Right lobe of liver (tissue), 6 donors: ENCODE results near the gene RFX8. TPM values are rescaled to one million over a fixed set of nuclear protein-coding genes. Genes with fewer than 3 reads are reported as not detected.

Experiments
- ATAC-seq, 4 donors: fragments of 200-7000 bp; cut with Tn5 transposase; one replicate each; pipeline ENCODE4 v1.9.1; 2020; ENCODE audit warnings: mild to moderate bottlenecking in 4 of 4, moderate library complexity in 4 of 4
- DNase-seq, 3 donors: peaks; one replicate each; pipeline ENCODE4 v3.0.0-alpha.2; 2020
- H3K27ac ChIP-seq, 3 donors: fragments of 200-600 bp; one replicate each; pipeline ENCODE4 v1.8.0; 2022
- H3K27me3 ChIP-seq, 2 donors: fragments of 200-600 bp; one replicate each; pipeline ENCODE4 v1.8.0; 2022
- H3K36me3 ChIP-seq, 4 donors: fragments of 200-600 bp; sonication (generic) in 1 of 4; one replicate each; pipeline versions ENCODE4 v1.5.1 to v1.8.0; 2017 to 2022; ENCODE audit warnings: control low read depth in 1 of 4
- H3K4me1 ChIP-seq, 4 donors: fragments of 200-600 bp; sonication (generic) in 1 of 4; one replicate each; pipeline versions ENCODE4 v1.5.1 to v1.8.0; 2017 to 2022; ENCODE audit warnings: control low read depth in 1 of 4
- H3K4me3 ChIP-seq, 3 donors: fragments of 200-600 bp; one replicate each; pipeline ENCODE4 v1.8.0; 2022
- H3K9me3 ChIP-seq, 4 donors: fragments of 200-600 bp; sonication (generic) in 1 of 4; one replicate each; pipeline versions ENCODE4 v1.5.1 to v1.8.0; 2017 to 2022; ENCODE audit warnings: control low read depth in 1 of 4
- POLR2A ChIP-seq: fragments of 450-650 bp; IDR thresholded peaks from one replicate; pipeline ENCODE4 v1.6.1; 2017; ENCODE audit warnings: antibody characterized with exemption, mild to moderate bottlenecking
- WGBS: methylation state at CpG from one replicate; pipeline ENCODE4 v1.1.6; 2018; ENCODE audit warnings: low coverage, low lambda C conversion rate; ENCODE audit not compliant: insufficient coverage; ENCODE audit errors: missing lambda C conversion rate; 5-methylcytosine and 5-hydroxymethylcytosine counted together
- intact Hi-C, 2 donors: fragments of 100-400 bp; cut with DNase I; formaldehyde crosslinking; loops; one replicate each; pipeline versions ENCODE4 v1.11.2 to v1.14.1; 2022
- total RNA-seq, 6 experiments: library from RNA; depleted of rRNA in 2 of 6; stranded (reverse); fragments of >200 nt in 2 of 6; fragmentation: NEBNext Ultra II Directional in 3 of 6; extraction: Animal tissue kit (Norgen Biotek cat#: 25700) in 3 of 6; gene quantifications; one replicate each; pipeline versions ENCODE4 v1.1.0 to v1.2.4, GENCODE V29; 2016 to 2023
- TF ChIP-seq, protein P1 (sequence below), 4 donors: fragments of 200-600 bp in 3 of 4; fragments of 450-650 bp in 1 of 4; IDR thresholded peaks; one replicate each; pipeline versions ENCODE4 v1.5.1 to v1.8.0; 2016 to 2022; ENCODE audit warnings: antibody characterized with exemption in 4 of 4, mild to moderate bottlenecking in 2 of 4
- donor health status: DM: no; HTN: yes; CAD: no.
- donor health status: DM: no; HTN: no; CAD: no.
- donor health status: DM: no; HTN: no; CAD: no.
- donor health status: DM: no; HTN: yes; CAD: no.
- donor health status: DM: no; HTN: yes; CAD: no.

Gene RFX8
- total RNA-seq, 6 experiments from 2014 or later: not detected

DNA sequence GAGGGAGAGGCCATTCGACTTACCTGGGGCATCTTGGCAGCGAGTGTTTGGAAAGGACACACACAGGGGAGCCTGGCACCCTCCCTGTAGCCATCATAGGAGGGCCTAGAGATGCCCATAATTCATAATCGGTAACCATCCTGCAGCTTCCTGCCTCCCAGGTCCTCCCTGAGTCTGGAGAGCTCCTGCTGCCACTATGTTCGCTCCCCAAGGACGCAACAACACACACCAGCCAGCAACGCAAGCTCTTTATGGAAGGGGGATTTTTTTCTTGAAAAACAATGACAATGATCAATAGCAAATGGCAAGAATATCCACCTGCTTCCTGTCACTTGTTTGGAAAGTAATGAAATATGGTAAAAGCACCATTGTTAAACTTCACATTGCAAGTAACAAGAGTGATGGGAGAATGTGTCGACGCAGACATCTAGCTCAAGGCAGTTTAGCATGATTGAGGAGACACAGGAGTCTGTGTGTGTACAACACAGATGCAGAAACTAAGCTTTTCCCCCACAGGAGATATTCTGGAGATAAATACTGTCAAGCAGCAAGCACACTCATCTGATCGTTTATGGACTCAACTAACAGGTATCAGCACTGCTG, 62.7 kb downstream of the RFX8 start:
- H3K36me3 ChIP-seq: no peaks in the 10 kb centered on the region
- ATAC-seq: no peak
- H3K27ac ChIP-seq: no peak overlapping the region
- H3K9me3 ChIP-seq: no peaks in the 10 kb centered on the region
- no peaks in the 10 kb centered on the region for H3K4me1 ChIP-seq
- DNase-seq: no peak
- H3K27me3 ChIP-seq: no peaks in the 10 kb centered on the region
- no peak for TF ChIP-seq POLR2A
- TF ChIP-seq, protein P1, sequence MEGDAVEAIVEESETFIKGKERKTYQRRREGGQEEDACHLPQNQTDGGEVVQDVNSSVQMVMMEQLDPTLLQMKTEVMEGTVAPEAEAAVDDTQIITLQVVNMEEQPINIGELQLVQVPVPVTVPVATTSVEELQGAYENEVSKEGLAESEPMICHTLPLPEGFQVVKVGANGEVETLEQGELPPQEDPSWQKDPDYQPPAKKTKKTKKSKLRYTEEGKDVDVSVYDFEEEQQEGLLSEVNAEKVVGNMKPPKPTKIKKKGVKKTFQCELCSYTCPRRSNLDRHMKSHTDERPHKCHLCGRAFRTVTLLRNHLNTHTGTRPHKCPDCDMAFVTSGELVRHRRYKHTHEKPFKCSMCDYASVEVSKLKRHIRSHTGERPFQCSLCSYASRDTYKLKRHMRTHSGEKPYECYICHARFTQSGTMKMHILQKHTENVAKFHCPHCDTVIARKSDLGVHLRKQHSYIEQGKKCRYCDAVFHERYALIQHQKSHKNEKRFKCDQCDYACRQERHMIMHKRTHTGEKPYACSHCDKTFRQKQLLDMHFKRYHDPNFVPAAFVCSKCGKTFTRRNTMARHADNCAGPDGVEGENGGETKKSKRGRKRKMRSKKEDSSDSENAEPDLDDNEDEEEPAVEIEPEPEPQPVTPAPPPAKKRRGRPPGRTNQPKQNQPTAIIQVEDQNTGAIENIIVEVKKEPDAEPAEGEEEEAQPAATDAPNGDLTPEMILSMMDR (IDR thresholded peaks at IDR 0.05): no peak
- WGBS: 79% methylated on average over 9 of the region's 9 CpGs
- intact Hi-C loops: no loop called here
- H3K4me3 ChIP-seq: no peak overlapping the region

DNA sequence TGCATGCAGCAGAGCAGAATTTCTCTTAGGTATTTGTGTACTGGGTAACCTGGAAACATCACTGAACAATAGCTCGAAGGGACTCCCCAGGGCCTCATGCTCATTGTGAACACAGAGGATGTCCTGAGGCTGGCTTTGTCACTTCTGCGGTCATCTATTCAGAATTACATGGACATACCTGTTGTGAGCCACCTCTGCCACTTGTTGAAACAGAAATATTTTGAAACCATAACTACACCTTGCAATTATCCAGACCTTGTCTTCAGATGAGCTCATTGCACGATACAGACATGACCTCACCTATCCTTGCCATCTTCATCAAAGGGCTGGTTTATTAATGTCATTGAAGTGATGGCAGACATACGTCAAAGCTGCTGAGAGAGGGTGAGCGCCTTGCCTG, 64.2 kb downstream of the RFX8 start:
- H3K27me3 ChIP-seq: no peaks in the 10 kb centered on the region
- H3K36me3 ChIP-seq: no peaks in the 10 kb centered on the region
- intact Hi-C loops: no loop called here
- H3K4me1 ChIP-seq: no peaks in the 10 kb centered on the region
- WGBS: 69% methylated on average over 4 of the region's 5 CpGs
- no peak for TF ChIP-seq POLR2A
- TF ChIP-seq, protein P1 (IDR thresholded peaks at IDR 0.05): no peak
- DNase-seq (no peak), ATAC-seq (no peak)
- no peaks in the 10 kb centered on the region for H3K9me3 ChIP-seq
- no peak overlapping the region for H3K4me3 ChIP-seq
- H3K27ac ChIP-seq: no peak overlapping the region

DNA sequence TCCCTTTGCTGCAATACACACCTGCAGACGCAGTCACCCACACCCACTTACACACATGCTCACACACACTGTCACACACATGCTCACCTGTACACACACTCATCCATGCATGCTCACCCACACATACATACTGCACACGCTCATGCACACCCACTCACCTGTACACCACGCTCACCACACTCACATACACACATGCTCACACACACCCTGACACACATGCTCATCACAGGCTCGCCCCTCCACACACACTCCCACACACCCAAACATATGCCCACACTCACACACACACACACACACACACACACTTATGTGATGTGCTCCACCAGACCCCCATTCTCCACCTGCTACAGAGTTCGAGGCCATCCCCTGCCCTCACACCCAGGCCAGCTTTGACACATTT, 64.8 kb downstream of the RFX8 start:
- DNase-seq (no peak), ATAC-seq (no peak)
- Histone ChIP-seq H3K9me3 (no peaks in the 10 kb centered on the region), H3K27me3 (no peaks in the 10 kb centered on the region), H3K4me3 (no peak overlapping the region), H3K27ac (no peak overlapping the region), H3K36me3 (no peaks in the 10 kb centered on the region), H3K4me1 (no peaks in the 10 kb centered on the region)
- no peak for TF ChIP-seq POLR2A
- TF ChIP-seq, protein P1 (IDR thresholded peaks at IDR 0.05): no peak
- intact Hi-C loops: no loop called here
- WGBS: 80% methylated on average over 4 of the region's 5 CpGs

DNA sequence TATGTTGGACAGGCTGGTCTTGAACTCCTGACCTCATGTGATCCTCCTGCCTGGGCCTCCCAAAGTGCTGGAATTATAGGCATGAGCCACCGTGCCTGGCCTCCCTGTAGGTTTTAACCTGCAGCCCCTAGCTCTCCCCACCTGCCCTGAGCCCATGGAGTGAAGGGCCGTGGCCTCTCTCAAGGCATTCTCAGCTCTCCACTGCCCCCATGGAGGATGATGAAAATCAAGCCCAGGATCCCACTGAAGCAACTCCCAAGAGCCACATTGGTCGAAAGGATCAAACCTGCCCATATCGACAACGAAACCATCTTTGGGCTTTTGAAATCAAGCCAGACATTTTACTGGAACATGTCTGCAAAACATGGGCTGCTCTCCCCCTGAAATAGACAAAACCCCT, 65.2 kb downstream of the RFX8 start:
- no peaks in the 10 kb centered on the region for H3K9me3 ChIP-seq
- no peaks in the 10 kb centered on the region for H3K27me3 ChIP-seq
- no peak overlapping the region for H3K27ac ChIP-seq
- ATAC-seq: no peak
- 70% methylated on average over 2 of the region's 5 CpGs for whole genome bisulfite sequencing
- intact Hi-C loops: no loop called here
- H3K4me1 ChIP-seq: no peaks in the 10 kb centered on the region
- no peaks in the 10 kb centered on the region for H3K36me3 ChIP-seq
- TF ChIP-seq, protein P1 (IDR thresholded peaks at IDR 0.05): no peak
- no peak for TF ChIP-seq POLR2A
- DNase-seq: no peak
- no peak overlapping the region for H3K4me3 ChIP-seq

DNA sequence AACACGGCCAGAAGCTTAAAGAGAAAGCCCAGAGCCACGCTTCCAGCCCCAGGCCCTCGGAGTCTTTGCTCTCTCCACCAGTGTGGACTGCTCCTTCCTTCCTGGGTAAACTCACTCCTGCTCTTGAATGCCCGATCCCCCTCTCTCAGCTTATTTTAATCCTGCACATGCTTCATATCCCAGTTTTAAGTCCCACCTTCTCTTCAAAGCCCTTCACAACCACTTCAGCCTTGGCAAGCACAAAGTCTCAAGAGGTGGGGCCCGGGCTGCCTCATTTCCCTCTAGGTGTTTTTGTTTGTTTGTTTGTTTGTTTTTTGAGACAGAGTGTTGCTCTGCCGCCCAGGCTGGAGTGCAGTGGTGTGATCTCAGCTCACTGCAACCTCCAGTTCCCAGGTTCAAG, 66.0 kb downstream of the RFX8 start:
- intact Hi-C loops: no loop called here
- H3K27ac ChIP-seq: no peak overlapping the region
- TF ChIP-seq POLR2A: no peak
- TF ChIP-seq, protein P1 (IDR thresholded peaks at IDR 0.05): no peak
- no peak for DNase-seq
- H3K36me3 ChIP-seq: no peaks in the 10 kb centered on the region
- ATAC-seq: no peak
- 86% methylated on average over 2 of the region's 6 CpGs for WGBS
- no peaks in the 10 kb centered on the region for H3K27me3 ChIP-seq
- no peaks in the 10 kb centered on the region for H3K9me3 ChIP-seq
- no peak overlapping the region for H3K4me3 ChIP-seq
- no peaks in the 10 kb centered on the region for H3K4me1 ChIP-seq
